KOPT-K1 (cell line): ENCODE results near the gene SCAF1.

Experiments used
- H3K27ac ChIP-seq: fragments of 200-600 bp; sonication (generic); 2 replicates; pipeline ENCODE4 v1.5.1; 2016; ENCODE audit warnings: antibody characterized with exemption, mild to moderate bottlenecking, low read depth, low read length; ENCODE audit not compliant: poor library complexity, severe bottlenecking
- H3K36me3 ChIP-seq: fragments of 200-600 bp; sonication (generic); 2 replicates; pipeline ENCODE4 v1.5.1; 2017; ENCODE audit warnings: antibody characterized with exemption, mild to moderate bottlenecking, low read length, moderate library complexity; ENCODE audit not compliant: insufficient read depth
- H3K9me3 ChIP-seq: fragments of 200-600 bp; sonication (generic); 2 replicates; pipeline ENCODE4 v1.5.1; 2017; ENCODE audit warnings: antibody characterized with exemption, low read length, mild to moderate bottlenecking; ENCODE audit not compliant: insufficient read depth, poor library complexity, severe bottlenecking

Gene SCAF1

DNA sequence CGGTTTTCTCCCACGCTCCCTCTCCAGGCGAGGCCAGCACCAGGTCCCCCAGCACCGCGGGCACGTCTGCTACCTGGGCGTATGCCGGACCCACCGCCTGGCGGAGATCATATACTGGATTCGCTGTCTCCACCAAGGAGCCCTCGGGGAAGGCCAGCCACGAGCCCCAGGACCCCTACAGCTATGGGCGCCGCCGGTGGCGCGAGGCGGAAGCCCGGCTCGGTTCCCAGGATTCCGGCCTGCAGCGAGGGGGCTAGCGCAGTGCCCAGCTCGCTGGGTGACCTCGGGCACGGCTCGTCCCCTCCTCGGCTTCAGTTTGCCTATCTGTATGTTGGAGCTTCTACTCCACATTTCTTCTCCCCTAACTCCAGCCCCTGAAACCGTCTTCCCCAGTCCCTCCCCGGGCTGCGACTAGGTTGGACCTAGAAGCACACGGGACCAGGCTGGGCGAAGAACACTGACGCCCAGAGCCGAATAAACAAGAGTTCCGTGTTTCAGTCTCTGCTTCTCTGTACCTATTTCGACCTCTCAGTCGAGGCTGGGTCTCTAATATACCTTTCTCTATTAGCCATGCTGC is 48.2 kb downstream of the SCAF1 start:
- Histone ChIP-seq H3K36me3 (peaks cover 55% of the 10 kb centered on the region), H3K9me3 (no peaks in the 10 kb centered on the region), H3K27ac (no peak overlapping the region)

DNA sequence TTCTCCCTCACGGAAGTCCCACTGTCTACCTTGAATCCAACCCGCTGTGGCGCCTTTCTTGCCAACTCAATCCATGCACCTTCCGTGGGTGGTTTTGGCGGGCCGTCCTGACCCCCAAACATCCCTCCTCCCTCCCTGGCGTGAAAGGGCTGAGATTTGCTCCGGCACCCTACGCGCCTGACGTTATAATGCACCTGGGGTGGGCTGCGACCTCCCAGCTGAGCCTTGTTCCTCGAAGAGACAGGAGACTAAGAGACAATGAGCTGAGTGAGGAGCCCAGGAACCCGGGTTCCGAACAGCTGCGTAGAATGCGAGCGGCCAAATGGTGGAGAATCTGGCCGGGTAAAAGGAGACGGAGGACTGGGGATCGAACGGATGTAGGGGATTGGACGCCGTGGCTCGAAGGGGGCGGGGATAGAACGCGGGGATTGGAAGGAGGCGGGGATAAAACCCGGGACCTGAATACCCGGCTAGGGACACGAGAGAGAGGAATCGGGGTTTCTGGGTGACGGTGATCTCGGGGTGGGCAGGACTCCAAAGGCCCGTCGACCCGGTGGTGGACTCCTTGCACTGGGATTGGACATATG is 48.7 kb downstream of the SCAF1 start, which contains the start of gene CPT1C:
TSS of gene CPT1C (plus strand) at position 461 of the 587 bp plus-strand sequence. CDS start 1,137 bp downstream, outside the sequence.
- peaks cover 49% of the 10 kb centered on the region for H3K36me3 ChIP-seq
- H3K9me3 ChIP-seq = no peaks in the 10 kb centered on the region
- no peak within 1 kb of the TSS for H3K27ac ChIP-seq

DNA sequence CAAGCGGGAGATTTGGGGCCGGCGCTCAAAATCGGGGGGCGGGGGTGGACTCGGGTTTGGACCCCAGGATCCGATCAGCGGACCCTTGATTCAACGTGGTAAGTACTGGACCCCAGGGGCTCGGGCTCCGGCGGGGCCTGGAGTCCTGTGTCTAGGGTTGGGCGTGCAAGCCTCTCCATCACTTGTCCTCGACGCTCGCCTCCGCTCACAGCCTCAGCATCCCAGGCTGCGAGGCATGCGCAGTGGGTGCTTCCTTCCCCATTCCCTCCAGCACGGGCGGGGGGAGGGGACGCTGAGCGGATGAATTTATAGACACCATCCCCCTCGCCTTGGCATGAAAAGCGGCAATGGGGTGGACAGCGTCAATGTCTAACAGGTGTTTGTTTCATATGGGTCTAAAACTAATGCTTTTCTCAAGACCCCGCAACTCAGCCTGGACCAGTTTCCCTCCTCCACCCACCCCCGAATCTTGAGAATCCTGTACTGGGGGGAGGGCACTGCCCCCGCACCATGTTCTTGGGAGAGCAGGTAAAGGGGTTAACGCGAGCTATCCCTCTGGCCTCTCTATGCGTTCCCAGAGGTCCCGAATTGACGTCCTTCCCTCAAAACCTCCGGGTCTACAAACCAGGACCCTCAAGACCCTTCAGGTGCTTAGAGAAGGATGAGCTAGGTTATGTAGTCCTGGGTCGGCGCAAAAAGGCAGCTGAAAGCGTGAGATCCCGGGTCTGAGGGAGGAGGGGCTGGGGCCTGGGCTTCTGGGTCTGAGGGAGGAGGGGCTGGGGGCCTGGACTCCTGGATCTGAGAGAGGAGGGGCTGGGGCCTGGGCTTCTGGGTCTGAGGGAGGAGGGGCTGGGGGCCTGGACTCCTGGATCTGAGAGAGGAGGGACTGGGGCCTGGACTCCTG is 49.5 kb downstream of the SCAF1 start:
- H3K27ac ChIP-seq = no peak overlapping the region
- no peaks in the 10 kb centered on the region for H3K9me3 ChIP-seq

DNA sequence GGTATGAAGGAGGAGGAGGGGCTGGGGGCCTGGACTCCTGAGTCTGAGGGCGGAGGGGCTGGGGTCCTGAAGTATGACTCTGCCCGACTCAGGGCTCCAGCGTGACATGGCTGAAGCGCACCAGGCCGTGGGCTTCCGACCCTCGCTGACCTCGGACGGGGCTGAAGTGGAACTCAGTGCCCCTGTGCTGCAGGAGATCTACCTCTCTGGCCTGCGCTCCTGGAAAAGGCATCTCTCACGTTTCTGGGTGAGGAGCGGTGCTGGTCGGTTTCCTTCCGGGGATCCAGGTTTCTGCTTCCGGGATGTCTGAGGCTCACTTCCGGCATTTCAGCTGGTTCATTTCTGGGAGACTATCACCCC is 50.1 kb downstream of the SCAF1 start:
- no peaks in the 10 kb centered on the region for H3K9me3 ChIP-seq
- H3K27ac ChIP-seq = no peak overlapping the region
- H3K36me3 ChIP-seq = peaks cover 37% of the 10 kb centered on the region

More for the DNA sequence above, 49.5 kb downstream of the SCAF1 start:
- H3K36me3 ChIP-seq = peaks cover 42% of the 10 kb centered on the region

DNA sequence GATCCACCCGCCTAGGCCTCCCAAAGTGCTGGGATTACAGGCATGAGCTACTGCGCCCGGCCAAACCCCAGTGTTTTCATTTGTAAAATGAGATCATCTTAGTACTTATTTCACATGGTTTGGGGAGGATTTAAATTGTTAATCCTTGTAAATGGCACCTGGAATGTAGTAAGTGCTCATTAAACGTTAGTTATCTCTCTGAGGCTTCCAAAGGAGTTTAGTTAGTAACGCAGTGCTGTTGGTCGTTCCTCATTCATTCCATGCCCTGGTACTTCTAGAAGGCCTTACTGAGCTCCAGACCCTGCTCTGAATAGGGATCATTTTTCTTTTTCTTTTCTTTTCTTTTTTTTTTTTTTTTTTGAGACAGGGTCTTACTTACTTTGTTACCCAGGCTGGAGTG is 54.1 kb downstream of the SCAF1 start:
- no peak overlapping the region for H3K27ac ChIP-seq
- H3K36me3 ChIP-seq = no peaks in the 10 kb centered on the region
- H3K9me3 ChIP-seq = no peaks in the 10 kb centered on the region

DNA sequence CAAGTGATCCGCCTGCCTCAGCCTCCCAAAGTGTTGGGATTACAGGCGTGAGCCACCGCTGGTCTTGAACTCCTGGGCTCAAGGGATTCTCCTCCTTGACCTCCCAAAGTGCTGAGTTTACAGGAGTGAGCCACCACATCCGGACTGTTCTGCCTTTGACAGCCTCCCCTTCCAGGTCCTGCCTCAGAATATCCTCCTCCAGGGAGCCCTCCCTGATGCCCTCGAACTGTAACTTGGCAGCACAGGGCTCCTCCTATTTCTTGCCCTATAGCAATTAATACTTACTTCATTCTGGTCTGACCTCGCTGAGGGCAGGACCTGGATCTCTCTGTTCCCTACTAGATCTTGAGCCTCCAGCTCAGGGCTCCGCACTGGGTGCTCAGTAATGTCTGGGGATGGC is 54.9 kb downstream of the SCAF1 start:
- Histone ChIP-seq H3K27ac (no peak overlapping the region), H3K9me3 (no peaks in the 10 kb centered on the region), H3K36me3 (no peaks in the 10 kb centered on the region)

DNA sequence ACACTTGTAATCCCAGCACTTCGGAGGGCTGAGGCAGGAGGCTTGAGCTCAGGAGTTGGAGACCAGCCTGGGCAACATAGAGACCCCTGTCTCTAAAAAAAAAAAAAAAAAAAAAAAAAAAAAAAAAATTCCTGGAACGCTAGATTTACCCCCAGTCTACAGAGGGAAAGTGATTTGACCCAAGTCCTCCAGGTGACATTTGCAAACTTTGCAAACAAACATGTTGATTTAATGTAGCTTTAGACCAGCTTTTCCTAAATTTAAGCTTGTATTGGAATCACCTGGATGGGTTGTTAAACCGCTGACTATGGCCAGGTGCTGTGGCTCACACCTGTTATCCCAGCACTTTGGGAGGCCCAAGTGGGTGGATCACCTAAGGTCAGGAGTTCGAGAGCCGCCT is 57.4 kb downstream of the SCAF1 start:
- no peak overlapping the region for H3K27ac ChIP-seq
- H3K9me3 ChIP-seq = no peaks in the 10 kb centered on the region
- no peaks in the 10 kb centered on the region for H3K36me3 ChIP-seq

DNA sequence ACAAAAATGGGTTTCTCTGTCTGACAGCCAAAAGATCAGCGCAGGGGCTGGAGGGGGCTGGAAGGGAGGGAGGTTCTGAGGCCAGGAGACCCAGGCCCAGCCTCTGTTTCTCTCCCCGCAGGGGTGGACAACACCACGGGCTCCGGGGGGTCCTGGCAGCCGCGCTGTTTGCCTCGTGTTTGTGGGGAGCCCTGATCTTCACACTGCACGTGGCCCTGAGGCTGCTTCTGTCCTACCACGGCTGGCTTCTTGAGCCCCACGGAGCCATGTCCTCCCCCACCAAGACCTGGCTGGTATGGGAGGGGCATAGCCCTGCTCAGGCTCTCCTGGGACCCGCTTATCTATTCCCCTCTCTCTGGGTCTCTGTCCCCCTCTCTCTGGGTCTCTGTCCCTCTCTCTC is 58.6 kb downstream of the SCAF1 start:
- Histone ChIP-seq H3K36me3 (no peaks in the 10 kb centered on the region), H3K27ac (no peak overlapping the region), H3K9me3 (no peaks in the 10 kb centered on the region)

DNA sequence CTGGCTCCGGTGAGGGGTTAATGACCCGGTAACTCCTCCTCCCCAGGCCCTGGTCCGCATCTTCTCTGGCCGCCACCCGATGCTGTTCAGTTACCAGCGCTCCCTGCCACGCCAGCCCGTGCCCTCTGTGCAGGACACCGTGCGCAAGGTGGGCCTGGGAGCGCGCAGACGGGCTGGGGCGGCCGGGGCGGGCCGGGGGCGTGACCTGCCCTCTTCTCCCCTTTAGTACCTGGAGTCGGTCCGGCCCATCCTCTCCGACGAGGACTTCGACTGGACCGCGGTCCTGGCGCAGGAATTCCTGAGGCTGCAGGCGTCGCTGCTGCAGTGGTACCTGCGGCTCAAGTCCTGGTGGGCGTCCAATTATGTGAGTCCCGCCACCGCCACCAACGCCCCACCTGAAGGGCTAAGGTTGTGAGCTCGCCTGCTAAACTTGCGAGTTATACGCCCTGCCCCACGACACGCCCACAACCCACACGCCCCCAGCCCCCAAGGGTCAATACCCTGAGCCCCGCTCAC is 59.3 kb downstream of the SCAF1 start:
- H3K36me3 ChIP-seq = no peaks in the 10 kb centered on the region
- H3K9me3 ChIP-seq = no peaks in the 10 kb centered on the region
- no peak overlapping the region for H3K27ac ChIP-seq

DNA sequence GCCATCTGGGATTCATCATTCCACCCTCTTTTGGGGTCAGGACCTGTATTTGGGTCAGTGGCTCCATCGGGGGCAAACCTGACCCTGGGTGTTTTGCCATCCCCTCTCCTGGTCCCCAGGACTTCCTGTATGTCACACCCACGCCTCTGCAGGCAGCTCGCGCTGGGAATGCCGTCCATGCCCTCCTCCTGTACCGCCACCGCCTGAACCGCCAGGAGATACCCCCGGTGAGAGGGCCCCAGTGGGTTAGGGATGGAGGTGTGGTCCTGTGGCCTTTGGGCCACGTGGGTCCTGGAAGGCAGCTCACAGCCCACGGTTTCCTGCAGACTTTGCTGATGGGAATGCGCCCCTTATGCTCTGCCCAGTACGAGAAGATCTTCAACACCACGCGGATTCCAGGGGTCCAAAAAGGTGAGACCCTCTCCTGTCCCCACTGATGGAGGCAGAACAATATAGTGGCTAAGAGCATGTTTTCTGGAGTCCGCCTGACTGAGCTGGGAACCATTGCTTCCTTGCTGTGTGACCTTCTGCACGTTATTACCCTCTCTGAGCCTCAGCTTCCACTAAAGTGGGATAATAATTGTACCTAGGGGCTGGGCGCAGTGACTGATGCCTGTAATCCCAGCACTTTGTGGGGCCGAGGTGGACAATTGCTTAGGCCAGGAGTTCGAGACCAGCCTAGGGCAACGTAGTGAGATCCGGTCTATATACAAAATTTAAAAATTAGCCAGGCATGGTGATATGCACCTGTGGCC is 63.1 kb downstream of the SCAF1 start:
- Histone ChIP-seq H3K9me3 (no peaks in the 10 kb centered on the region), H3K36me3 (no peaks in the 10 kb centered on the region), H3K27ac (no peak overlapping the region)

DNA sequence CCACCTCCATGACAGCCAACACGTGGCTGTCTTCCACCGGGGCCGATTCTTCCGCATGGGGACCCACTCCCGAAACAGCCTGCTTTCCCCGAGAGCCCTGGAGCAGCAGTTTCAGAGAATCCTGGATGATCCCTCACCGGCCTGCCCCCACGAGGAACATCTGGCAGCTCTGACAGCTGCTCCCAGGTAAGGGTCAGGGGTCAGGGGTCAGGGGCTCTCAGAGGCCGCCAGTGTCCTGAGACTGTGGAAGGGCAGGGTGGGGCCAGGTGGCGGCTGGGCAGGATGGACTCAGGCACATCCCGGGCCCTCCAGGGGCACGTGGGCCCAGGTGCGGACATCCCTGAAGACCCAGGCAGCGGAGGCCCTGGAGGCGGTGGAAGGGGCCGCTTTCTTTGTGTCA is 63.9 kb downstream of the SCAF1 start:
- Histone ChIP-seq H3K36me3 (no peaks in the 10 kb centered on the region), H3K9me3 (no peaks in the 10 kb centered on the region), H3K27ac (no peak overlapping the region)
